Measurements from ENCODE around the gene COBLL1. TPM values are rescaled to one million over a fixed set of nuclear protein-coding genes. Genes with fewer than 3 reads are reported as not detected.

Gene COBLL1
- total RNA-seq, 1 experiment from 2014 or later = 8.0 TPM

GRCh38 chr2:164879901-164880535 lies 38.4 kb upstream of the COBLL1 start:
- Histone ChIP-seq H3K4me1 (replicated peaks; ENCODE audit: insufficient read depth) (no peaks in the 10 kb centered on the region), H3K27ac (no peak overlapping the region), H3K9me3 (ENCODE audit: insufficient read depth, low read depth) (no peaks in the 10 kb centered on the region), H3F3A (ENCODE audit: insufficient read depth, low read depth) (no peaks in the 10 kb centered on the region), H3K36me3 (ENCODE audit: low read depth) (no peaks in the 10 kb centered on the region), H3K9me2 (ENCODE audit: insufficient read depth) (no peaks in the 10 kb centered on the region), H3K27me3 (ENCODE audit: insufficient read depth, low read depth) (no peaks in the 10 kb centered on the region), H3K79me2 (ENCODE audit: low read depth) (no peaks in the 10 kb centered on the region), H3K4me2 (no peak overlapping the region), H3K4me3 (no peak overlapping the region), H2AFZ (no peak overlapping the region), H4K20me1 (ENCODE audit: insufficient read depth) (no peaks in the 10 kb centered on the region)
- POLR2A ChIA-PET (ENCODE audit: unreplicated experiment) = no interaction called here
- BruUV-seq (replicated peaks) = no TSS peak
- intact Hi-C loops (cut with micrococcal nuclease; ENCODE audit: unreplicated experiment) = no loop called here
- CTCF ChIA-PET = no interaction called here
- TF ChIP-seq CTCF (conservative IDR thresholded peaks at IDR 0.05) (no peak), EZH2 (IDR thresholded peaks at IDR 0.05; ENCODE audit: low read depth) (no peak)
- no peak for DNase-seq

GRCh38 chr2:164877927-164878326 lies 36.3 kb upstream of the COBLL1 start:
- Histone ChIP-seq H3K27me3 (ENCODE audit: insufficient read depth, low read depth) (no peaks in the 10 kb centered on the region), H3K36me3 (ENCODE audit: low read depth) (no peaks in the 10 kb centered on the region), H3K79me2 (ENCODE audit: low read depth) (no peaks in the 10 kb centered on the region), H3K4me3 (no peak overlapping the region), H3K27ac (no peak overlapping the region), H3F3A (ENCODE audit: insufficient read depth, low read depth) (no peaks in the 10 kb centered on the region), H3K4me2 (no peak overlapping the region), H3K9me2 (ENCODE audit: insufficient read depth) (no peaks in the 10 kb centered on the region), H3K4me1 (replicated peaks; ENCODE audit: insufficient read depth) (no peaks in the 10 kb centered on the region), H2AFZ (no peak overlapping the region), H3K9me3 (ENCODE audit: insufficient read depth, low read depth) (no peaks in the 10 kb centered on the region), H4K20me1 (ENCODE audit: insufficient read depth) (no peaks in the 10 kb centered on the region)
- ChIA-PET POLR2A (ENCODE audit: unreplicated experiment) (no interaction called here), CTCF (no interaction called here)
- intact Hi-C loops (cut with micrococcal nuclease; ENCODE audit: unreplicated experiment) = no loop called here
- no peak for TF ChIP-seq EZH2 (IDR thresholded peaks at IDR 0.05; ENCODE audit: low read depth)
- no peak for TF ChIP-seq CTCF (conservative IDR thresholded peaks at IDR 0.05)
- no peak for DNase-seq
- no TSS peak for BruUV-seq (replicated peaks)

- no peak overlapping the region for H2AFZ ChIP-seq
- no peaks in the 10 kb centered on the region for H3K27me3 ChIP-seq (ENCODE audit: insufficient read depth, low read depth)
- H3K9me2 ChIP-seq (ENCODE audit: insufficient read depth) = no peaks in the 10 kb centered on the region
- TF ChIP-seq EZH2 (IDR thresholded peaks at IDR 0.05; ENCODE audit: low read depth) = no peak
- no peak for TF ChIP-seq CTCF (conservative IDR thresholded peaks at IDR 0.05)
- H3K4me2 ChIP-seq = no peak overlapping the region
- H3K4me3 ChIP-seq = no peak overlapping the region
- no peaks in the 10 kb centered on the region for H4K20me1 ChIP-seq (ENCODE audit: insufficient read depth)
- BruUV-seq (replicated peaks) = no TSS peak
- DNase-seq = no peak
- H3F3A ChIP-seq (ENCODE audit: insufficient read depth, low read depth) = no peaks in the 10 kb centered on the region
- POLR2A ChIA-PET (ENCODE audit: unreplicated experiment) = no interaction called here
- no peaks in the 10 kb centered on the region for H3K36me3 ChIP-seq (ENCODE audit: low read depth)
- intact Hi-C loops (cut with micrococcal nuclease; ENCODE audit: unreplicated experiment) = no loop called here
- no peaks in the 10 kb centered on the region for H3K79me2 ChIP-seq (ENCODE audit: low read depth)
- no peaks in the 10 kb centered on the region for H3K9me3 ChIP-seq (ENCODE audit: insufficient read depth, low read depth)
- H3K4me1 ChIP-seq (replicated peaks; ENCODE audit: insufficient read depth) = no peaks in the 10 kb centered on the region
- CTCF ChIA-PET = no interaction called here
- H3K27ac ChIP-seq = no peak overlapping the region
These were observed 35.5 kb upstream of the COBLL1 start for GRCh38 chr2:164877169-164877568.
